ENCODE measurements around the gene LY6G5C.

DNA sequence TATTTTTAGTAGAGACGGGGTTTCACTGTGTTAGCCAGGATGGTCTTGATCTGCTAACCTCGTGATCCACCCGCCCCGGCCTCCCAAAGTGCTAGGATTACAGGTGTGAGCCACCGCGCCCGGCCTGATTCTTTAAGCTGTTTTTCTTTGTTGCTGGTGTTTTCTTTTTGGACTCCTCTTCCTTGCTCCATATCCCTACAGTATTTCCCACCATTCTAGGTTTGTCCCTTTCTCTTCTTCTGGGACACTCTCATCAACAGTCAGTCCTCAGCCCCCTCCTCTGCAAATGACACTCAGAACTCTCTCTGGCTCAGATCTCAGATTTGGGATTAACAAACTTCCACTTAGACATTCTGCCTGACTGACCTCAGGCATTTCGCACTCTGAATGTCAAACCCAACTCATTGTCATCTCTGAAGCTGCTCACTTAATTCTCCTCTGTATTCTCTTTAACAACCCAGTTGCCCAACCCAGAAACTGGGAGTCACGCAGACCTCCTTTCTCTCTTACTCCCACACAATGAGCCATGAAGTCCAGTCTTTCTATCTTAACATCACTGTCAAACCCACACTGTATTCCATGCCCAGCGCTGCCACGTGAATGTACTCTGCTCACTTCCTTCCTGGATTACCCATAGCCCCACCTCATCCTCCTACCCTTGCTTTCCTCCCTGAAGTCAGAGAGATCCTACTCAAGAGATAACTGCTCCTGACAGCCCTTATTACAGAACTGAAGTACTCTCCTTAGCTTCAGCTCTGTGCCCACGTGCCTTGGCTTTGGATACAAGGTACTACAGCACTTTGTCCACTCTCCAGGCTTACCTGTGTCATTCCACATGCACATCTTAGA, 44.9 kb upstream of the LY6G5C start:
- TF ChIP-seq ETS2 (tag; IDR thresholded peaks at IDR 0.05; ENCODE audit: borderline replicate concordance, poor library complexity, severe bottlenecking), result no peak
- no peak for TF ChIP-seq ZNF311 (CRISPR knock-in tag; IDR thresholded peaks at IDR 0.05)
- TF ChIP-seq NFRKB (IDR thresholded peaks at IDR 0.05; ENCODE audit: low read depth), result peak; percentile 81
- TF ChIP-seq, protein P1, sequence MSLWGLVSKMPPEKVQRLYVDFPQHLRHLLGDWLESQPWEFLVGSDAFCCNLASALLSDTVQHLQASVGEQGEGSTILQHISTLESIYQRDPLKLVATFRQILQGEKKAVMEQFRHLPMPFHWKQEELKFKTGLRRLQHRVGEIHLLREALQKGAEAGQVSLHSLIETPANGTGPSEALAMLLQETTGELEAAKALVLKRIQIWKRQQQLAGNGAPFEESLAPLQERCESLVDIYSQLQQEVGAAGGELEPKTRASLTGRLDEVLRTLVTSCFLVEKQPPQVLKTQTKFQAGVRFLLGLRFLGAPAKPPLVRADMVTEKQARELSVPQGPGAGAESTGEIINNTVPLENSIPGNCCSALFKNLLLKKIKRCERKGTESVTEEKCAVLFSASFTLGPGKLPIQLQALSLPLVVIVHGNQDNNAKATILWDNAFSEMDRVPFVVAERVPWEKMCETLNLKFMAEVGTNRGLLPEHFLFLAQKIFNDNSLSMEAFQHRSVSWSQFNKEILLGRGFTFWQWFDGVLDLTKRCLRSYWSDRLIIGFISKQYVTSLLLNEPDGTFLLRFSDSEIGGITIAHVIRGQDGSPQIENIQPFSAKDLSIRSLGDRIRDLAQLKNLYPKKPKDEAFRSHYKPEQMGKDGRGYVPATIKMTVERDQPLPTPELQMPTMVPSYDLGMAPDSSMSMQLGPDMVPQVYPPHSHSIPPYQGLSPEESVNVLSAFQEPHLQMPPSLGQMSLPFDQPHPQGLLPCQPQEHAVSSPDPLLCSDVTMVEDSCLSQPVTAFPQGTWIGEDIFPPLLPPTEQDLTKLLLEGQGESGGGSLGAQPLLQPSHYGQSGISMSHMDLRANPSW (CRISPR knock-in tag; IDR thresholded peaks at IDR 0.05), result no peak
